ENCODE results near the gene DLGAP1. TPM values are rescaled to one million over a fixed set of nuclear protein-coding genes. Genes with fewer than 3 reads are reported as not detected.

Gene DLGAP1
- total and polyA plus RNA-seq, 10 of the 15 experiments (the other 5 are each of a cell fraction or from before 2014, with no cell fraction given): 0.23 to 27.6 (median 1.9) TPM

GRCh38 chr18:3972291-3972930, 482.7 kb downstream of the DLGAP1 start:
- ATAC-seq (peak; percentile 33; the same call in 2 of the 3 replicates), DNase-seq (ENCODE audit: low read depth, low spot score) (no peak), FAIRE-seq (no peak)
- ChIA-PET CTCF (interaction anchor here (0.5 to 1.2 kb wide), 7 partner anchors 9 to 202 kb away, joined by 3 to 4 read pairs (median 3); no protein-coding TSS in a partner anchor), POLR2A (interaction anchor here (0.6 to 1.1 kb wide), 3 partner anchors 13 to 568 kb away, joined by 3 read pairs; no protein-coding TSS in a partner anchor), SMC1A (ENCODE audit: uncharacterized antibody, unreplicated experiment) (interaction anchor here (0.9 to 3.4 kb wide), 8 partner anchors 10 to 1086 kb away, joined by 3 to 13 read pairs (median 3); no protein-coding TSS in a partner anchor), RAD21 (ENCODE audit: unreplicated experiment) (interaction anchor here (1.2 to 2.9 kb wide), 3 partner anchors 13 to 201 kb away, joined by 3 to 15 read pairs (median 10); no protein-coding TSS in a partner anchor)
- intact Hi-C loops (cut with micrococcal nuclease; ENCODE audit: unreplicated experiment) (no loop called here), in situ Hi-C loops (cut with MboI) (no loop called here)
- Histone ChIP-seq H3K9me3 (replicated peaks; ENCODE audit: control insufficient read depth, insufficient read depth, low read length) (no peaks in the 10 kb centered on the region), H3K27me3 (replicated peaks in 1 of 2; ENCODE audit: control insufficient read depth in 2 of 2, insufficient read depth in 2 of 2, low read length in 1 of 2) (no peaks in the 10 kb centered on the region), H3K4me2 (ENCODE audit: control insufficient read depth, insufficient read depth) (no peak overlapping the region), H3K4me3 (no peak overlapping the region), H3K4me1 (ENCODE audit: control insufficient read depth, insufficient read depth, low read length) (no peaks in the 10 kb centered on the region), H3K9ac (ENCODE audit: control insufficient read depth, insufficient read depth, low read length) (no peak overlapping the region), H3K79me2 (ENCODE audit: control insufficient read depth, insufficient read depth, low read length) (no peaks in the 10 kb centered on the region), H4K20me1 (ENCODE audit: control insufficient read depth, insufficient read depth) (no peaks in the 10 kb centered on the region; the same call in 1 of the 2 replicates), H3K36me3 (ENCODE audit: control insufficient read depth in 2 of 2, insufficient read depth in 2 of 2, low read length in 1 of 2) (no peaks in the 10 kb centered on the region), H3K27ac (ENCODE audit: control insufficient read depth, insufficient read depth) (no peak overlapping the region), H2AFZ (ENCODE audit: control insufficient read depth, low read depth, low read length) (no peak overlapping the region)
- no TSS peak for BruUV-seq (replicated peaks)
- WGBS (ENCODE audit: insufficient coverage, insufficient replicate concordance, low lambda C conversion rate, missing lambda C conversion rate): 22% methylated on average over 6 of the region's 6 CpGs
- TF ChIP-seq GATAD2B (conservative IDR thresholded peaks at IDR 0.05; ENCODE audit: low read depth) (no peak), CHD1 (IDR thresholded peaks at IDR 0.05; ENCODE audit: low read depth, low read length) (no peak), PKNOX1 (IDR thresholded peaks at IDR 0.05) (no peak)

- WGBS (ENCODE audit: insufficient coverage, insufficient replicate concordance, low lambda C conversion rate, missing lambda C conversion rate): 44% methylated on average over 2 of the region's 2 CpGs
- Histone ChIP-seq H3K27me3 (replicated peaks in 1 of 2; ENCODE audit: control insufficient read depth in 2 of 2, insufficient read depth in 2 of 2, low read length in 1 of 2) (no peaks in the 10 kb centered on the region), H3K4me3 (no peak overlapping the region), H3K4me1 (ENCODE audit: control insufficient read depth, insufficient read depth, low read length) (no peaks in the 10 kb centered on the region), H3K79me2 (ENCODE audit: control insufficient read depth, insufficient read depth, low read length) (no peaks in the 10 kb centered on the region), H3K9me3 (replicated peaks; ENCODE audit: control insufficient read depth, insufficient read depth, low read length) (no peaks in the 10 kb centered on the region), H3K36me3 (ENCODE audit: control insufficient read depth in 2 of 2, insufficient read depth in 2 of 2, low read length in 1 of 2) (no peaks in the 10 kb centered on the region), H3K9ac (ENCODE audit: control insufficient read depth, insufficient read depth, low read length) (no peak overlapping the region), H3K27ac (ENCODE audit: control insufficient read depth, insufficient read depth) (no peak overlapping the region), H3K4me2 (ENCODE audit: control insufficient read depth, insufficient read depth) (no peak overlapping the region), H4K20me1 (ENCODE audit: control insufficient read depth, insufficient read depth) (no peaks in the 10 kb centered on the region; the same call in 1 of the 2 replicates), H2AFZ (ENCODE audit: control insufficient read depth, low read depth, low read length) (no peak overlapping the region)
- ChIA-PET POLR2A (no interaction called here), RAD21 (ENCODE audit: unreplicated experiment) (interaction anchor here (1.1 to 2.9 kb wide), 3 partner anchors 24 to 199 kb away, joined by 5 to 15 read pairs (median 10); no protein-coding TSS in a partner anchor), CTCF (interaction anchor here (1.0 to 2.2 kb wide), 9 partner anchors 11 to 305 kb away, joined by 3 to 13 read pairs (median 3); no protein-coding TSS in a partner anchor), SMC1A (ENCODE audit: uncharacterized antibody, unreplicated experiment) (interaction anchor here (1.1 to 3.4 kb wide), 6 partner anchors 14 to 201 kb away, joined by 5 to 13 read pairs (median 6); no protein-coding TSS in a partner anchor)
- no peak for DNase-seq (ENCODE audit: low read depth, low spot score)
- intact Hi-C loops (cut with micrococcal nuclease; ENCODE audit: unreplicated experiment) (no loop called here), in situ Hi-C loops (cut with MboI) (no loop called here)
- peak; percentile 56 for ATAC-seq
- BruUV-seq (replicated peaks): no TSS peak
- FAIRE-seq: no peak
- no peak; a peak in 1 of 6 replicates for TF ChIP-seq CTCF (IDR thresholded peaks at IDR 0.05 in 2 of 3, conservative IDR thresholded peaks at IDR 0.05 in 1 of 3; ENCODE audit: control insufficient read depth in 2 of 3, extremely low read depth in 1 of 3, insufficient read depth in 1 of 3, low read depth in 3 of 3, low read length in 3 of 3)
- TF ChIP-seq STAT1 (conservative IDR thresholded peaks at IDR 0.05): no peak
- no peak for TF ChIP-seq REST (IDR thresholded peaks at IDR 0.05; ENCODE audit: low read depth, low read length)
These were observed 484.2 kb downstream of the DLGAP1 start for GRCh38 chr18:3970929-3971328.
